ENCODE data around the gene SSR2.
"Not testable (repeated sequence)": the region's sequence is repeated elsewhere in the genome, so short reads cannot be mapped to it uniquely, and the experiment has no call there.

Gene SSR2

DNA sequence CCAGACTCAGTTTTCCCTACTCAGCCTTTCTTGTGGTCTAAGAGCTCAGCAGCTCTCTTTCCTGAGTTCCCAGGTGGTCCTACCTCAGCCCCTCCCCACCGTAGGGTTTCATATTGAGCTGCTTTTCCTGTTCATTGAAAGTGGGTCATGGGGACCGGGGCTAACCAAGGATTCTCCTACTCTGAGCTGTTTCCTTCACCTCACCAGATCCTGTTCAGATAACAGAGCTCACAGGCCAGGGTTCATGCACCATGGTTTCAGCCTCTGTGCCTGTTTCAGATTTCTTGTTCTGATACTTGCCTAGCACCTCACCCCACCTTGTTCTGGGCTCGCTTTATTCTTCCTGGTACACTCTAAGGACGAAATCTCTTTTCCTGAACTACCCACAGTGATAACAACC lies 24.3 kb upstream of the SSR2 start:
- no peak for DNase-seq

DNA sequence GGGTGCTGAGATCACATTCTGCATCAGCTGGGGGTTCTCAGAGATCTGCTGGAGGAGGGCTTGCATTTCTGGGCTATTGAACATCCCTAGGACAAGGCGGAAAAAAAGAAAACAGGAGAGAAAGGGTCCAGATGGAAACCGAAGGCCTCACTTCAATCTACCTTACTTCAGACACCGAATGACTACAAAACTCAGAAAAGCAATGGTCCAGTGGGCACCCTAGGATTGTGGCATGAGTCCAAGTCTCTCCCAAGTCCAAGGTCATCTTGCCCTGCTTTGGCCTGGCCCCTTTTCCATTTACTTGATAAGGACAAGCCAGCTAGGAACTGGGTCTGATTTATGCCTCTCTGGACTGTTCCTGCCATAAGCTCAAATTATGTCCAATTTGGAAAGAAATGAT lies 22.1 kb upstream of the SSR2 start:
- DNase-seq = no peak

DNA sequence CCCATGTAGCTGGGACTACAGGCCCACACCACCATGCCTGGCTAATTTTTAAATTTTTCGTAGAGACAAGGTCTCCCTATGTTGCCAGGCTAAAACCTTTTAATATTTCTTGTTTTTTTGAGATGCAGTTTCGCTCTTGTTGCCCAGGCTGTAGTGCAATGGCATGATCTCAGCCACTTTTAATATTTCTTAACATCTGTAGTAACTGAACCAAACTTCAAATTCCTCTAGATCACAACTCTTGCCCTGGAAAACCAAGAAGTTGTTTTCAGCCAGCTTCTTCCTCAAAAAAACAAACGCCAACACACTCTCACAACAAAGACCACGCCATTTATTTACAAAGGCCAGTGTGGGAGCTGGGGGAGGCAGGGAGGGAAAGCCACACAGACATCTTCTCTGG lies 14.2 kb upstream of the SSR2 start:
- not testable (repeated sequence) for DNase-seq

DNA sequence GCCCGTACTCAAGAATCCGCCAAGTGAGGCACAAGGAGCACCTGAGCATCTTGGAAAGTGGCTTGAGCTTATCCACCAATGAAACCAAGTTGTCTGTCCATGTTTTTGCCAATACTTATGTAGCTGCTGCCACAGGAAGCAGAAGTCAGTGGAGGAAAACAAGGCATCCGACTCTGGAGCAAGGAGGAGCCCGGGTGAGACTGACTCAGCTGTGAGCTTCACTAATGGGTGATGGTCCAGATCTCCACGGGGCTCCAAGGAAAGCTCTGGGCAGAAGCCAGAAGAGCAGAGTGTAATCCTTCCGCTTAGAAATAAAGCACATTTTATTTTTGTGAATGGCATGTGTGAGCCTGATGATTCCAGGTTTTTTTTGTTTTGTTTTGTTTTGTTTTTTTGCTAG lies 12.3 kb upstream of the SSR2 start:
- DNase-seq = no peak

DNA sequence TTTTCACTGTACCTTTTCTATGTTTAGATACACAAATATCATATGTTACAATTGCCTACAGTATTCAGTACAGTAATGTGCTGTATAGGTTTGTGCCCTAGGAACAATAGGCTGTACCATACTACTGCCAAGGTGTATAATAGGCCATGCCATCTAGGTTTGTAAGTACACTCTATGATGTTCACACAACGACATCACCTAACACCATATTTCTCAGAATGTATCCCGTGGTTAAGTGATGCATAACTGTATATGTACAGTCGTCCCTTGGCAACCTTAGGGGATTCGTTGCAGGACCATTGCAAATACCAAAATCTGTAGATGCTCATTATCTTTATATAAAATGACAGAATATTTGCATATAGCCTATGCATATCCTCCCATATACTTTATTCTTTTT lies 5.8 kb upstream of the SSR2 start:
- DNase-seq = no peak

DNA sequence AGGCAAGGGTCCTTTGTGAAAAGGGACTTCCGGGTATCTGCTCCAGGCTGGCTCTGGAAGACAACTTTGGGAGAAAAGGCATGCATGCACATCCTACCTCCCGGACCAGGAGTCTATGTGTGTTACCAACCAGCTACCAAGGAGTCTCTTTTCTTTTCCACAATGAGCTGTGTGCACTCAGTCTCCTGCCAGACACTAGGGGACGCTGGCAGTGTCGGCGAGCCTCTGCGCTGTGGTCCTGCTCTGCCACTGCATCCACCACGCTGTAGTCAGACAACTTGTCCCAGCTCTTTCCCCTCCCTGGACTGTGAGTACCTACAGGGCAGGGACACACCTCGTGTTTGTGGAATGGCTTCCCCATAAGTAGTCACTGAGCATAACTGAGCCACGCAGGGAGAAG lies 5.1 kb upstream of the SSR2 start:
- no peak for DNase-seq

DNA sequence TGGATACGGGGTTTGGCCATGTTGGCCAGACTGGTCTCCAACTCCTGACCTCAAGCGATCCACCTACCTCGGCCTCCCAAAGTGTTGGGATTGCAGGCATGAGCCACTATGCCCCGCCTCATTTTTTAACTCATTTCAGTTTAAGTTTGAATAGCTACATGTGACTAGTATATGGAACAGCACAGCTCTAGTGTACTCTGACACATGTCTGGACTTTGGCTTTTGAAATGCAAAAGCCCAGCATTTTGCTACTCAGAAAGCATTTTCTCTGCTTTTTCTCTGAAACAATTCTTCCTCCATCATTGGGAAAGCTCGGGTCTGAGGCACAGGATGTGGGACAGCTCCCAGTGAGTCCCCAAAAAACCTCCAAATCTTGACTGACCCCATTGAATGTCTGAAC lies 4.0 kb upstream of the SSR2 start:
- no peak for DNase-seq

DNA sequence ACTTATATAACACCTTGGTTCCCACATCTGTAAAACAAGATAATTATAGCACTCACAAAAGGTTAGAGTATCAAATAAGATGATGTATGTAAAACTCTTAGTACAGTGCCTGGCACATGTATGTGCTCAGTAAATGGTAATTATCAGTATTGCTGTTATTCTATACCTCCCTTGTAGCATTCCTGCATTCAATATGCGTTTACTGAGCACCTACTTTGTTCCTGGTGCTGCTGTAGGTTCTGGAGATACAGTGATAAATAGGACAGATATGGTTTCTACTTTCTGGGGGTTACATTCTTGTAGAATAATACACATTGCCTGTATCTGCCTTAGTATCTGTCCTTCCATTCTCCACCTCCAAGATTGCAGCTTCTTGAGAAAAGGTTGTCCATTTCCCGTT lies 1.2 kb upstream of the SSR2 start:
- no peak for DNase-seq

DNA sequence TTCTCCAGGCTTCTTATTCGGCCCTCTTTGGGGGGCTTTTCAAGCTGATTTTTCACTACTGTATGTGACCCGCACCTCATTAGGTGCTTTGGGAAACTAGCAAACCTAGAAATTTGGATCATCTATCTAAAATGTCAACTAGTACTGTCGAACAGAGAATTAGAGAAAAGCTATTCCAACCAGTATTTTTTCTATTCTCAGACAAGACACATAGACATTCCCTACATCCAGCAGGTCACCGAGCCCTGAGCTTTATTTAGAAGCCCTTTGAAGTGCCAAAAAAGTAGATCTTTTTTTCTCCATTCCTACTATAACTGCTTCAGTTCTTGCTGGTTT lies 310 bp upstream of the SSR2 start:
- no peak for DNase-seq

DNA sequence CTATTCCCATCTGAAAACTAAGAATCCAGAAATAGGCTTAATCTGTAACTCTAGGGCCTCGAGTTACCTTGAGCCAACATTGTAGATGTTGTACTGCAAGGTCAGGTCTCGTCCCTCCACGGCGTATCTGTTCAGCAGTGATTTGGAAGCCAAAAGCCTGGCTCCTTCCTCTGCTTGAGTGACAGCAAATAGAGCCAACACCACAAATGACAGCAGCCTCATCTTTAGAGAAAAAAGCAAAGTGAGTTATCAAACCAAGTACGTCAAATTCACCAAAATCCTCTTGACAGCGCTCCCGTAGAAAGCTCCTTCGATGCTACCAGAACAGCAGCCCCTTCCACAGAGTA lies 832 bp downstream of the SSR2 start:
- DNase-seq = no peak

DNA sequence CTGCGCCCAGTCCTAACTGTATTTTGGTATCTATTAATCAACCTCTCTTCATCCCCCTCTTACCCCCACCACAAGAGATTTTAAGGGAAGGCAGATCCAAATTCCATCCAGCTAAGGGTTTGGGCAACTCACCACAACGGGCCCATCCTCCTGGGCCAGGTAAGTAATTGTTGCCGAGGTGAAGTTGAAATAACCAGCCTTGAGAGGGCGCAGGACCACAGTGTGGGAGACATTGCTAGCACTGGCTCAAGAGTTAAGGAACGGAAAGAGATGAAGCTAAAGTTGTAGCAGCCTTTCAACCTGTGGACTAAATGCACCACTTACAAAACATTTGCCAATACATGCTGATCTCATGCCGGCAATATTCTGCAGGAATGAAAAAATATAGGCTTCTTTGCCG lies 5.9 kb downstream of the SSR2 start:
- DNase-seq = no peak

DNA sequence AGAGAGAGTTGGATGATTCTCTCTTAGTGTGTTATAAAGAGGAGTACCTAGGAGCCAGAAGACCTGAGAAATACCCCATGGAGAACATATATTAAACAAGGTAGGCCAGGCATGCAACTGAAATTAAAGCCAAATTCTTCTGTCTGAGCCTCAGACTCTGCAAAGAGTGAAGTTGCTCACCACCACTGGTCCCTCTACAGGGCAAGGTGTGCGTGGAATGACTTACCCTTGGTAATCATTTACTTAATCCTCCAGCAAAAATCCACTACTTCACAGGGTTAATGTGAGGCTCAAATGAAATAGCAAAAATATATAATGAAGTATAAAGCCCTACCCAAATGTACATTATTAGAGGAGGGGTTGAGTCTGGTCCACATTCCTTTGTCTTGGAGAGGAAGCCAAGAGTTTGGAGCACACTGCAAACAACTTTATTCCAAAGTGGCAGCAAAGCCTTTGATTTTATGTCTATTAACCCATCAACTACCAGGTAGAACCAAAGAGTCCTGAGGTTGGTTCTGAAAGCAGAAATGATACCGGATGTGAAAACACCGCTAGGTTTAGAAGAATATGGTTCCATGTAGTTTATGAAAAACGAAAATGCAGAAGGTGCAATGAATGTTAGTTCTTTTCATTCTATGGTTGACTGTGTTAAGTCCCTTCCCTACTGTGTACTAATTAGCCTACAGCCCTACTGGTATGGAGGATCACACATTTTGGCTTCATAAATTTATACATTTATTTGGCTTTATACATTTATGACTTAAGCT lies 8.5 kb downstream of the SSR2 start:
- DNase-seq = no peak

DNA sequence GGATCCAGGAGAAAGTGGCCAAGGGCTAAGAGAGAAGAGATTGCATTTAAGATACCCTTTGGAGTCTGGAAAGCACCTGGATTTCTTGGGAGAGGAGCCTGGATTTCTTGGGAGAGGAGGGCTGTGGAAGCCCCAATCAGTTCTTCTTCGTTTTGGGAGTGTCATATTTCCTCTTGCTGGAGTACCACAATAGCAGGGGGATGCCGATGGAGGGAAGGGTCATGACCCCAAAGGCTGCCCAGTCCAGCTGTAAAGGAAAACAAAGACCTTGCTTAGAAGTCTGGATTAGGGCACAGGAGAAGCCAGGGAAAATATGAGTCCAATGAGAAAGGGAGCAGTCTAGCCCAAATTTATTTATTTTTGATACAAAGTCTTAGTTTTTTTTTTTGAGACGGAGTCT lies 11.3 kb downstream of the SSR2 start:
- DNase-seq = no peak

DNA sequence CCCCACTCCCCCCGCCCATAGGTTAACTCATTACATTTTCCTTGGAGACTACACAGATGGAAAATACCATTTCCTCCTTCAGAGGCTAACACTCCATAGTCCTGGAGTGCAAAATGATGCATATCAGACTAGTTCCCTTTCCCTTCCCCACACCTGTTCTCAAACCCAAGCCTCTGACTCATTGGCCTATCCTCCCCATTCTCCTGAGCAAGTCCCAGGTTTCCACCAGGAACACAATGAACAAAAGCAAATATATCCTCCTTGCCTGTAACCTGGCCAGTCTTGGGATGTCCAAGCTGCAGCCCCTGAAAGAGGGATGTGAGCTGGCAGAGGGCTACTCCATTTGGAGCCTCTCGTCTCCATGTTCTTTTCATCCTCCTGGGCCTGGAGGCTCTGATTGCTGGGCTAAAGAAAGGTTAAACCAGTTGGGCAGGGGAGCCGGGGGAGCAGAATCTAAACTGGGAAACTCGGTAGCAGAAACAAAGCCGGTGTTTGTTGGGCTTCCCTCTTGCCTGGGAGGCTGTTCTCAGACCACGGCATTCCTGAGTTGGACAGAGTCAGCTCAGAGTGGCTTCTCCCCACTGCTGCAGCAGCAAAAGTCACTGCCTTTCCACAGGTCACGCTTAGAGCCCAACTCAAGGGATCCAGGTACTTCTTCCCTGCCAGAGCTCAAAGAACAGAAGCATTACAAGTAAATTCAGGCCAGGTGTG lies 13.9 kb downstream of the SSR2 start:
- no peak for DNase-seq

DNA sequence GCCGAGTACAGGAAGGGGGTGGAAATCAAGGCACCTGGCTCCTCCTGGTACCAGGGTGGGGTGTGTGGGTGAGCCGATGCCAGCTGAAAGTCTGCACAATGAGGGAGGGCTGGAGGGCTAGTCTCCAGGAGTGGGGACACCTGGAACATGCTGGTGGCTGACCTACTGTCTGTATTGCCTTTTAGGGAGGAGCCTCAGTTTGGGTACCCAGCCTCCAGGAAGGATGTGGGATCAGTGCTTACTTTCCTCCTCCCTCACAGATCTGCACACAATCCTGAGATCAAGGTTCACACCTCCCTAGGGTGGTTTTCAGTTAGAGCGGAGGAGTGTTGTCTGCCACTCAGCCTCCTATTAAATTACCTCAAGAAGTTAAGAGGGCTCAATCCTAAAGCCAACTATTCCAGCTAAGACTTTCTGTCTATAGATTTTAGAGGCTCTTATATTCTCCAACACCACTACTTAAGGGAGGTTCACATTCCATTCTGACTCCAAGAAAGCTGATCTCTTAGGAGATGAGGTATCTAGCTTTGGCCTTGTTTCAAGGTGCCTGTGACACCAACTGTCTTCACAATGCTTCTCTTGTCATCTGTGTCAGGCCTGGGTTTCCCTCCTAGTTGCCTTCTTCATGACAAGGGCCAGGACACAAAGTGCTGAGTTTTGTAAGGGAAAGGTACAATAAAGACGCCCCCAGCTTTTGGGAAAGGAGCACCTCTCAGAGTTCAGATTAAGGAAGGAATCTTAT lies 15.7 kb downstream of the SSR2 start:
- DNase-seq = no peak

DNA sequence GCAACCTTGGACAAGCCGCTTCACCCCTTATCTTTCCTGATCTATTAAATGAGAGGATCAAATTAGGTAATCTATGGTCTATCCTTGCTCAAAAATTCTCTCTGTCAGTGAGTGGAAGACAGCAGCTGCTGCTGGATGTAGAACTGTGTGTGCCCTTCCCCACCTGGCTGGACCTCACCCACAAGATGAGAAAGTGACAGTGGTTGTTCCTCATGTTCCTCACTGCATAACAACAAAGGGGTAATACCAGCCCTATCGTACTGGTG lies 16.9 kb downstream of the SSR2 start:
- DNase-seq = no peak

DNA sequence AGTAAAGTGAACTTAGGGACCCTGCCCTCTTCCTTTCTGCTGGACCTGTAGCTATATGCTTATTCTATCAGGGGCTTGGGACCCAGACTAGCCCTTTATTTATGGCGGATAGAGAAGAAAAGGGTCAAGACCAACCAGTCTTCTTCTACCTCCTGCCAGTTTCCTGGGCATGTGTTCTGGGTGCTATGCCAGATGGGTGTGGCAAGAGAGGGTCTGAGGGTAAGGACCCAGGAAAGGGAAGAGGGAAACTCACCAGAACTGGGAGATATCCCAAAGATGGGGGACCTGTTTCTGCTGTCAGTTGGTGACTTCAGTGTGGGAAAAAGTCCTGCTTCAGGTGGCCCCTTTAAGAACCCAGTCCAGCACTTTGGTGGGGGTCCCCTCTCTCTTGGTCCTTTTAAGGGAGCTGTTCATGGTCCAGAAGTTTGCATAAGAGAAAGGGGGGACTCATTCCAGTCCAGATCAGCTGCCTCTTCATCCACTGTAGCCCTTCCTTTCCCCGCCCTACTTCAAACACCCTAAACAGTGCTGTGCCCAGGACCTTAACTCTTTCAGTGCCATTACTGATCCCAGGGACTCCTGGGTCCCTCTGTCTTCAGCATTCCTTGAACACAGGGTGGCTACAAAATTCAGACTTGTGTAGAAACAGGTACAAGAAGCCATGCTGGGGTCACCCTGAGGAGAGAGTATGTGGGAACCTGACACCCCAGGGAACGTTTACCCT lies 18.4 kb downstream of the SSR2 start:
- no peak for DNase-seq

DNA sequence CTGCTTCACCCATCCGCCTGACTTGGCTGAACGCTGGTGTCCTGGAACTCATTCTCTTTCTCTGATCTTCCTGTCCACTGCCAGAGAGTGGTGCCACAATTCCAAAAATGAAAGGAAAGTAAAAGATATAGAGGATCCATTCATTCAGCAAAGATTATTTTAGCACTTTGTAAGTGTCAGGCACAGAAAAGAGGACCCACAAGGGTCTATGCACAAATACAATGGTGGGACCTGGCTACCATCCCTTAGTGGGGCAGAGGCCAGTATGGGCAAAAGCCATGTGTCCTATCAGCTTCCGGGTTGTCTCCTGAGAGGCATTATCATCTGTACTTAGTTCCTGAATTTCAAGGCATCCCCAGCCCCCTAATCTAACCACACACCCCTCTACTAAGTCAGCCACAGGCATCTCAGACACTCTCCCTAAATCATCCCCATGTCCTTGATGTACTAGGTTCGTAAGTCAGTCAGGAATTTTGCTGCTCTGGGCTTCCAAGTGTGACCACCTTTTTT lies 19.0 kb downstream of the SSR2 start:
- no peak for DNase-seq

DNA sequence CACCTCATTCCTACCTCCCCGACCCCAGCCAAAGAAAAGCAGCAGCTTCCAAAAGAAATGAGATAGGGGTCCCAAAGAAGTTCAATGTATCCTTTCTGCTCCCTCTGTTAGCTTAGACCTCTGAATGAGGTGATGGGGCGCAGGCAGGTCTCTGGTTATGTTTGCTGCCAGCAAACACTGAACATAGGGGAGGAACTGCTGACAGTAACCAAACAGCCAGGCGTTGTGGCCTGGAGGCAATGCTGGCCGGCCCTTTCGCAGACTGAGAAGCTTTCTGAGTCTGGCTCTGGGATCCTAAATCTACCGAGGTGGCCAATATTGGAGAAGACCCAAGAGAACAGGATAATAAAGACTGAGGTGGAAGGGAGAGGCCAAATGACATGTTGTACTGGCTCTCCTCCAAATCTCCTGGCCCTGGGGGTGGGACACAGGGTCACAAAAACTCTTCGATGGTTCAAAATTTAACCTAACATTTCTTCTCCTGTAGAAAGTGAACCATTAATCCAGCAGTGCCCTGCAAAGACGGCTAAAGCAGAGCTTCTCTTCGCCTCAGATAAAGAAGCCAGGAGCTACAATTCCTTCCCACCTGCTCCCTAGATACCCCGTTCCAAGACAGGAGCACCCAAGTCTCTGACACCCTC lies 19.6 kb downstream of the SSR2 start:
- DNase-seq = no peak

DNA sequence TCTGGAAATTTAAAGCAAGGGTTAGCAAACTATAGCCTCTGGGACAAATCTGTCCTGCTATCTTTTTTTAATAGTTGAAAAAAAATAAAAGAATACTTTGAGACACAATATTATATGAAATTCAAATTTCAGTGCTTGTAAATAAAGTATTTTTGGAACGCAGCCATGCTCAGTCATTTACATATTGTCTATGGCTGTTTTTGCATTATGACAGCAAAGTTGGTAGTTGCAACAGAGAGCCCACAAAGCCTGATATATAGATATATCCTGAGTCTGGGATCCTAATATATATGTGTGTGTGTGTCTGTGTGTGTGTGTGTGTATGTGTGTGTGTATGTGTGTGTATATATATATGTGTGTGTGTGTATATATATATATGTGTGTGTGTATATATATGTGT lies 20.8 kb downstream of the SSR2 start:
- DNase-seq = no peak

DNA sequence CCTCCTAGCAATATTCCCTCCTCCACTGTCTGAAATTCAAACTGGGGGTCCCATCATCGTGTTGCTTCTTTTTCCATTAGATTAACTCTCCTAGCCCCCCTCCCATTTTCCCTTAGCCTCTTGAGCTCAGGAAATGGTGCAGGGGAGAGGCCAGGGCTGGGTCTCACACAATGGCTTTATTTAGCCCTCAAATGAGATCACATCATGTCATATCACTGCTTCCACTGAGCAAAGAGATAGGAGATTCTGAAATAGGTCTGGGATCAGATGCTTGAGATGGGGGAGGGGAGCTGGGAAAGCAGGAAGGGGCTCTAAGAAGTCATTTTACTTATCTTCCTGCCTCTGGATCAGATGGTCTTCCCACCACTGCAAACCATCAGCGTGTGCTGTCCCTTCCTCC lies 24.6 kb downstream of the SSR2 start:
- no peak for DNase-seq

DNA sequence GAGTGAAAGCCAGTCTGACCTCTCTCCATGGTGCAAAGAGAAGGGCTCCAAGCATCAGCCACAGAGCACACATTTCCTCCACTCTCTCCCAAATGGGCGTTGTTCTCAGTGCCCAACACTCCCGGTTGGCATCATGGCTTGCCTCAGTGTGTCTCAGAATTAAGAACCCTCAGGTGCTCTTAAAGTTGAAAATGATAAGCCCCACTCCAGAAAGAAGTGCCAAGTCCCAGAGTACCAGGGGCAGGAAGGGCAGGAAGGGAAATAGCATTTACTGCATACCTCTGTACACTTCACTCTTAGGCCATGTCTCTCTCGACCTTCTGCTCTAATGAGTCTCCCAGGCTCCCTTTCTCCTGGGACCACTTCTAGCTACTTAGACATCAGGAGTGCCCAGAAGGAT lies 27.2 kb downstream of the SSR2 start:
- DNase-seq = no peak
